HG03045 (cell line): ENCODE data around the gene BANF2.
"Not testable (repeated sequence)": the region's sequence is repeated elsewhere in the genome, so short reads cannot be mapped to it uniquely, and the experiment has no call there.

ENCODE experiments used
- ATAC-seq: cut with Tn5 transposase; IDR thresholded peaks from one replicate; pipeline ENCODE4 v1.9.1; 2021; ENCODE audit warnings: mild to moderate bottlenecking, moderate library complexity; ENCODE audit not compliant: unreplicated experiment

The BANF2 gene

DNA sequence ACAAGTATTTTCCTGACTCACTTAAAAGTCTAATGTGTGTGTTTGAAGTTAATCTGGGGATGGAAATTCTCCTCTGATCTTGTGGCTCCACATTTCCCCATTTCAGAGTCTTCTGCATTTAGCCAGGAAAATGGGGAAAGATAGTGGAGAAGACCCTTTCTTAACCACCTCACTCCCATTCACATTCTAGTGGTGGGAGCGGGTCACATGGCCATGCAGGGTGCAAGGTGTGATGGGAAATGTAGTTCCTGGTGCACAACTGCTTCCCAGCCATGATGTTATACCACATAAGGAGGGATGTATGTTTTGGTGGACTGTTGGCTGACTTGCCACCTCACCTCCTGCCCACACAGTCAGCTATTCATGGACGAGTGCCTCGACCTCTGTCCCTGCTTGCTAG lies 61.8 kb downstream of the BANF2 start:
- ATAC-seq = no peak

GRCh38 chr20:17762243-17762872 lies 62.6 kb downstream of the BANF2 start:
- ATAC-seq = no peak

DNA sequence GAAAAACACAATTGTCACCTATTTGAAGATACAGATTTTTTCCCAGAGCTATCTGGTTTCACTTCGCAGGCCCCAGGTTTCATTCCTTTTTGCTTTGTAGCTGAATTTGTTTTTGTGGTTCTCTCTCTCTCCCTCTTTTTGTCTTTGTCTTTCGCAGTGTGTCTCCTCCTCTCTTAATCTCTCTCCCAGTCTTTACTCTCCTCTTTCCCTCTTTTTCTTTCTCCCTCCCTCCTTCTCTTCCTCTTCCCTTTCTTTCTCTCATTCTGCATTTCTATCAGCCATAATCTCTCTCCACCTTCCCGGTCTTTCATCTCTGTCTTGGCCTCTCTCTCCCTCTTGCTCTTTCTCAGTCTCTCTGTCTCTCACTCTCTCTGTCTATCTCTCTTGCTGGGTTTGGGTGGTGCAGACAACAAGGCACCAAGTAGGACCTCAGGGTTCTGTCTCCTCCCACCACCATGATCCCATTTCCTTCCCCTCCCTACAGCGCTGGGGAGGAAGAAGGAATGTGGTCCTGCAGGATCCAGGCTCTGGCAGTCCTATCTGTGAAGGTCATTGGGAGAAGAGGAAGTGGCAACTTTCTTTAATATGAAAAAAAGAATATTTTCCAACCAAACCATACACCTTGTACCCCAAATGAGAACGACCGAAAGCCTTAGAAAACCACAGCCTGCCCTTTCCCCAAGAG lies 63.2 kb downstream of the BANF2 start:
- no peak for ATAC-seq

DNA sequence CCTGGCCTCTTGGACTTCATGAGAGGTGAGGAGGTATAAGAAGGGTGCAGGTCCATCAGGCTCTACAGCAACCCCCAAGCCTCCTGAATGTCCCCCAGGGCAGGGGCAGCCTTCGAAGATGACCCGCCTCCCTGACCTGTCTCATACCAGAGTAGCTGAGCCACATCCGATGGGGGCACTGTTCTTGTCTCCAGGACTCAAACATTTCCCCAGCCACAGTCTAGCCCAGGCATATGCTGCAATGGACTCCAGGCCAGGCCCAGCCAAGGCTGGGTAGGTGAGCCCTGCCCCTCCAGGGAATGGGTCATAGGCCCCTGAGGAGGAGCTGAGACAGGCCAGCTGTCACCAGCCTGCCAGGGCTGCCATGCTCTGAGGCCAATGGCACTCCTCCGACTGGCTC lies 65.3 kb downstream of the BANF2 start:
- ATAC-seq = no peak

DNA sequence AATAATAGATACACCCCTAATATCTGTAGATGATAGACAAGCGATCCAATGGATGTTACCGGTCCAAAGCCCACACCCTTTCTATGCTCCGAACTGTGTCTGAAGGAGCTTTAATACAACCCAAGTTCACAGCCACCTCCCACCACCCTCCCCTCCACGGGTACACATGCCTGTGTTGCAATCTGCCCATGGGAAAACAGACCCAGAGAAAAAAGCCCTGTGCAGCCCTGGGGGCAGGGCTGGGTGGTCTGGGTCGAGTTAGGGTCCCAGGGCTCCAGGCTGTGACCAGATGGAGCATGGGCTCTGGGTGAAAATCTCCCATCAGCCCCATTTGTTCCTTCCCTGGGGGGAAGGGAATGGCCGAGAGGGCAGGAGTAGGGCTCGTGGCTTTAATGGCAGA lies 65.8 kb downstream of the BANF2 start:
- no peak for ATAC-seq

DNA sequence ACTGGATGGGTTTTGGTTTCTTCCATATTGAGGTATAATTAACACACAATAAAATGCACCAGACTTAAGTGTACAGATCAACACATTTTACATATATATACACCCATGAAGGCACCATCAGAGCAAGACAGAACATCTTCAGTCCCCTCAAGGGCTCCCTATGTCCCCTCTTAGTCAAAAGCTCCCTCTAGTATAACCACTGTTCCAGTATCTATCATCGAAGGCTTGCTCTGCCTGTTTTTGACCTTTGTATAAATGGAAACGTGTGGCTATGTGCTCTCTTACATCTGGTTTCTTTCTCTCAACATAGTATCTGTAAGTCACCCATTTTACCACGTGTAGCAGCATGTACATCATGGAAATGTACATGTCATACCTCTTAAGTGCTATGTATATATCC lies 66.5 kb downstream of the BANF2 start:
- ATAC-seq = no peak

DNA sequence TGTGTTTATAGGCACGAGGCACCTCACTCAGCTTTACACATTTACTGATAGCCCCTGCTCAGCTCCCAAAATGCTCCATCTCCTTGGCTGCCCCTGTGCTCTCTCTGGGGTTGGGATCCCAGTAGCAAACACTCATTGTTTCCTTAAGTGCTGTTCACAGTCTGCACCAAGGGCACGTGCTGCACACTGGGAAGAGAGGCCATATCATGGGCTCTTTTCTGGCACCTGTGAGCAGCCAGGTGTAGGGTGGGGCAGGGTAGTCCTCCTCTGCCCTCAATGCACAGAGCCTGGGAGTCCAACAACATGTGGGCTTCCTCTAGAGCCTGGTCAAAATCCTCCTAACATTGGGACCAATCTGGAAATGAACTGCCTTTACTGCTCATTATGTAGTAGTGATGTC lies 67.9 kb downstream of the BANF2 start:
- ATAC-seq = no peak

GRCh38 chr20:17768271-17768670 lies 68.5 kb downstream of the BANF2 start:
- ATAC-seq = no peak

GRCh38 chr20:17769716-17770115 lies 70.0 kb downstream of the BANF2 start:
- not testable (repeated sequence) for ATAC-seq

- ATAC-seq = no peak
Measured at GRCh38 chr20:17771206-17772004, 71.6 kb downstream of the BANF2 start.

- no peak for ATAC-seq
Measured at GRCh38 chr20:17772005-17772343, 72.2 kb downstream of the BANF2 start.

- no peak for ATAC-seq
Measured at GRCh38 chr20:17773619-17774018, 73.9 kb downstream of the BANF2 start.

DNA sequence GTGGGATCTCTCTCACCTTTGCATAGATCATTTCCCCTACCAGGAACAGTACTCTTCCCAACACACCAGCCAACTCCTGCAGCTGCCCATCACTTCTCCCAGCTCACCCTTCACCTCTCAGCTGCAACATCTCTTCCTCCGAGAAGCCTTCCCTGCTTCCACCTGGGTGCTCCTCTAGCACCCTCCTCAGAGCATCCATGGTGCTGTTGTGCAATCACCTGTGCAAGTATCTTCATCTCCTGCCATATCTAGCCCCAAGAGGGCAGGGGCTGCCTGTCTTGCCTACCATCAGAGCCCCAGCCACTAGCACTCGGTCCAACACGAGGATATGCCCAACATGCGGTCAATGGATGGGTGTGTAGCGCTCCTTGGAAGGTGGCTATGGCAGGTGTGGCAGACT lies 75.8 kb downstream of the BANF2 start:
- no peak for ATAC-seq

DNA sequence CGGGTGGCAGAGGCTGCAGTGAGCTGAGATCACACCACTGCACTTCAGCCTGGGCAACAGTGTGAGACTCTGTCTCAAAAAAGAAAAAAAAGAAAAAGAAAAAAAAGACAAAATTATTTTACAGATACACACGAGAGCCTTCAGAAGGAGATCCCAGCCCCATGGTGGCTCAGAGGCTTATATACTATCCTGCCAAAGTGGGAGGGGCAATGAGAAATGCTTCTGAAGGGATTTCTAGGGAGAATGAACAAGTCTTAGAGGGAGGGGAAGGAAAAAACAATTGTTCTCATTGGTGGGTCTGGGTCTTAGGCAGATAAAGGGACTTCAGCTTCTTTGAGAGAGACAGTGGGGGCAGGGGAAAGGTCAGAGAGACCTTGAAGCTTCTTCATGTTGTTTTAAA lies 76.8 kb downstream of the BANF2 start:
- ATAC-seq = no peak

DNA sequence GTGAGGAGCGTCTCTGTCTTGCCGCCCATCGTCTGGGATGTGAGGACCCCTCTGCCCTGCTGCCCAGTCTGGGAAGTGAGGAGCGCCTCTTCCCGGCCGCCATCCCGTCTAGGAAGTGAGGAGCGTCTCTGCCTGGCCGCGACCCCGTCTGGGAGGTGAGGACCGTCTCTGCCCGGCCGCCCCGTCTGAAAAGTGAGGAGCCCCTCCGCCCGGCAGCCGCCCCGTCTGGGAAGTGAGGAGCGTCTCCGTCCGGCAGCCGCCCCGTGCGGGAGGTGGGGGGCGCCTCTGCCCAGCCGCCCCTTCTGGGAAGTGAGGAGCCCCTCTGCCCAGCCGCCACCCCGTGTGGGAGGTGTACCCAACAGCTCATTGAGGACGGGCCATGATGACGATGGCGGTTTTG lies 79.2 kb downstream of the BANF2 start:
- not testable (repeated sequence) for ATAC-seq

DNA sequence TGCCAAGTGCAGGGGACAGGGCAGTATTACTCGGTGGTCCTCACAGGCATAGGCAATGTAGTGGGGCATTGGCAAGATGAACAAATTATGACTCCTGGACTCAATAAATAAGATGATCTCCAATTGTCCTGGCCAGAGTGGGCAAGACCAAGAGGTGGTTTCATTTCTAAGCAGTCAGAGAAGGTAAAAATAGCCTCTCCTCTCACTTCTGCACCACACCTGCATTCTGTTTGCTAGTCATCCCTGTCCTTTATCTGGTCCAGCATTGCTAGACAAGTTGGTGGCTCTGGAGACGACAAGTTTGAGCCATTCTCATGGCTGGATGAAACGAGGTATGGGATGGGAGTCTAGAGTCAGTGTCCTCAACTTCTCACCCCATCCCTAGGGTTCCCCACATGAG lies 83.0 kb downstream of the BANF2 start:
- peak; percentile 76 for ATAC-seq

DNA sequence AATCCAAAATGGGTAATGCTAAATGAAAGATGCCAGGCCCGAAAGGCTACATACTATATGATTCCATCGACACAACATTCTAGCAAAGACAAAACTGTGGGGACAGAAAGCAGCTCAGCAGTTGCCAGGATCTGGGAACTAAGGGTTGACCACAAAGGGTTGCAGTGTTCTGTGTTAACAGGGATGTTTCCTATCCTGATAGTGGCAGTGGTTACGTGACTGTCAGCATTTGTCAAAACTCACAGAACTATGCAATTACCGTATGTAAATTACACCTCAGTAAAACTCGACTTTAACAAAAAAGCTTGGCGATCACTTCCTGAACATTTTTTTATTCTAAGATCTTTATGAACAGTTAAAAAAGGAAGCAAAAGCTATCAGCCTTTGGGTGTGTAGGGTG lies 83.9 kb downstream of the BANF2 start:
- no peak for ATAC-seq

DNA sequence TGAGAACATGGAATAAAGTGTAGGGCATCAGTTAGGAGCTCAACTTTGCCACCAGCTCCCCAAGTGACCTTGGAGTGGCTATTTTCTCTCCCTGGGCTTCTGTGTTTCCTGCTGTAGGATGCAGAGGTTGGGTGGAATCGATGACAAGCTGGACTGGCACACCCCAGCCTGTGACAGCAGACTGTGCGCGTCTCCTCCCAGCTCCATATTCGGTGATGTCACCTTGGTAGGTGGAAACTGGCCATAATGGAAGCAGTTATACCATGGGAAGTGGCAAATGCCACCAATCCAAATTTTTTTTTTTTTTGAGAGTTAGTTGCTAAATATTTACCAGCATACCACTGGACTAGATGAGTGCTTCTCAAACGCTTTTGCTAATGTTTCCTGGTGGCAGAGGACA lies 85.2 kb downstream of the BANF2 start:
- ATAC-seq = no peak
